DMS153 (cell line): ENCODE measurements around the gene GREB1L.

Experiments used
- DNase-seq: peaks from one replicate; lab custom pipeline; 2025; lab: John Stamatoyannopoulos, UW

The GREB1L gene

GRCh38 chr18:21450913-21451312 lies 208.9 kb downstream of the GREB1L start:
- DNase-seq: no peak

DNA sequence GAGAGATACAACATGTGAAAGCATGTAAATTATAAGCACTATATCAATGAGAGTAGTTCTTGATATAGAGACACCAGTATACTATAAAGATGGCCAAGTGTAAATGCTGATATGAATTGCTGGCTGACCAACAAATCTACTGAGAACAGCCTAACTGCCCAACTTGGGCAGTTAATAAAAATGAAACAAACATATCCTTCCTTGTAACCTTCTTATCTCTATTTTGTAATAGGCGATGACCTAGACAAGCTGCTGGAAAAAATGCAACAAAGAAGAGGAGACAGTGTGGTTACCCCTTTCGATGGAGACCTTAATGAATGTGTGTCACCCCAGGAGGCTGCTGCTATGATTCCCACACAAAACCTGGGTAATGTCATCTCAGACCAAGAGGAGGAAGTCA lies 209.8 kb downstream of the GREB1L start:
- DNase-seq: no peak

DNA sequence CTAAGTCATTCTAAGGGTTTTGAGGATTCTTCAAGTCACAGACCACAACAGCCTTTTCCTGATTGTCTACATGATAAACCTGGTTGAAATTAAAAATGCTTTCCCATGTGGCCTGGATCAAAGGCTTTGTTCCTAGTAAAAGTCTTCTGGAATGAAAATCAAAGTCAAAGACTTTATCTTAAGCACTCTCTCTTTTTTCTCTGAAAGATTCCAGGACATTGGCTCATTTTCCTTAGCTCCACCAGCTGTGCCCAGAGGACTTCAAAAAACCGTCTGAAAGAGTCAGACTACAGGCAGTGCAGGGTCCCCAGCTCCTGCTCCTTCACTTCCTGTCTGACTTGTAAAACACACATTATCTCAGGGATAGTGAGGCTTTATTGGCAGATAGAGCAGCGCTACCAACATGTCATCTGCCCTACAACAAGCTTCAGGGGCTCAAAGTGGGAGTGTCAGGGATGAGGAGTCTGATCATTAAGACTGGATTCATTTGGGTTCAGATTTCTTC lies 210.3 kb downstream of the GREB1L start:
- no peak for DNase-seq

- DNase-seq: no peak
Observed at GRCh38 chr18:21452796-21453510, 210.9 kb downstream of the GREB1L start.

DNA sequence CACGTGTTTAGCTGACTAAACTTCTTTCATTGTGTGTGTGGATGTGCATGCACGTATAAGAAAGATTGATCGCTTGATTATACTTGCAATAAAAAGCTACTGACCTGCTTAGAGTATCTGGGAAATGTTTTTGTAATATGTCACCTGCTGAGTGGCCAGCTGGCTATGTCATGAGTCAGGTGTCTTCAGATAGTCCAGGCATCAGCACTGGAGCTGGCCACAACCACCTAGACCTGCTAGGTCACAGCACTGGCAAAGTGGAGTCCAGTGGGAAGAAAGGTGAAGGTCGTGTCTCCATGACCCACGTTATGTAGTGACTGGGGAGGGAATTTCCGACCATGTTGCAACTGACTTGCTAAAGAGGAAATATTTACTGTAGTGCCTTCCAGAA lies 211.5 kb downstream of the GREB1L start:
- DNase-seq: no peak

- DNase-seq: no peak
Observed at GRCh38 chr18:21454725-21455124, 212.7 kb downstream of the GREB1L start.

GRCh38 chr18:21456428-21457178 lies 214.6 kb downstream of the GREB1L start:
- no peak for DNase-seq

GRCh38 chr18:21457179-21457535 lies 215.1 kb downstream of the GREB1L start:
- no peak for DNase-seq

DNA sequence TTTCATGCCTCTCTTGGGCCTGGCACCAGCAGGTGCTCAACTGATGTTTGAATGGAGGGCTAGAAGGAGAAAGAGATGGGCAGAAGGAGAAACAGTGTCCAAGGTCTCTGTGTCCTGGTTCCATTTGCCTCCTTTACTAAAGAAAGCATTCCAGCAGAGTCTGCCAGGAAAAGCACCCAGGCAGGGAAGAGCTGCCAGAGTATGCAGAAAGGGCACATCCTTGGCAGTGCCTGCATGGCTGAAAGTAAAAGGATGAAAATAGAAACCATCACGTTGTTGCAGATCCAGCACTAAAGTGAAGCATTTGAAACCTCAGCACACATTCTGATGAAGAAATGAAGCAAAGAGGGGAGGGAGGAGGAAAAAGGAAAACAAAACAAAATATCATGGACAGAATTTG lies 216.3 kb downstream of the GREB1L start:
- DNase-seq: no peak

GRCh38 chr18:21458788-21459187 lies 216.8 kb downstream of the GREB1L start:
- DNase-seq: no peak

DNA sequence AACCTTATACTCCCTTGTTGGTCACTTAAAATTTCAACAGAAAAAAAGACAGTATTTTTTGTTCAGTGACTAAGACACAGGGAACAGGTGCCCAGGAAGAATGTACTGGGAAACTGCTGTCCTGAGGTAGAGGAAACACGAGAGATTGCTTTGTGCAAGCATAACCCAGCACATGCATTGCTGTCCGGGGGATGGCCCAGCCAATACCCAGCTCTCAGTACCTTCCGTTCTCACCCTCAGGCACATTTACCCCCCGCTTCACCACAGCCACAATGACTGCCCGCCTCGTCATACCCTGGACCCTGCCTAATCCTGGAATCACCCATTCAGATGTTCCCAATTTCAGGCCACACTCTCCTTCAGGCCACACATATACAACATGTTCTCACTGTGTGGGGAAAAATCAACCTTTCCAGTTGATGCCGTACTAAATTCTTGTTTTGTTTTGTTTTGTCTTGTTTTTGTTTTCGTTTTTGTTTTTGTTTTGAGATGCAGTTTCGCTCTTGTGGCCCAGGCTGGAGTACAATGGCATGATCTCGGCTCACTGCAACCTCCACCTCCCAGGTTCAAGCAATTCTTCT lies 217.8 kb downstream of the GREB1L start:
- no peak for DNase-seq

DNA sequence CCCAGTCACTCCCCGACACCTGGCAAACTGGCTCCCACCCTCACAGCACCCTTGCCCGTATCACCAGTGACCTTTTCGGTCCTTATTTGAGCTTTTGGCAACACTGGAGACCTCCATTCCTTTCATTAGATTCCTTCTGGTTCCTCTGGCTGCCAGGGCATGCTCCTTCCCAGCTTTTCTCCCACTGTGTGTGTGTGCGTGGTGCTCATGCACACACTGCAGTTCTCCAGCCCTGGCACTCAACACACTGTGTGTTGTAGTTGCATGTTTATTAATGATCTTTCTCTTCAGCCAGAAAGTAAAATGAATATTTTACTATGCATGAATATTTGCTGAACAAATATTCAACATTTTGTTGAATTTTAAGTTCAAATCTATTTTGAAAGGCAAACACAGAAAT lies 219.4 kb downstream of the GREB1L start:
- DNase-seq: no peak

GRCh38 chr18:21463718-21464117 lies 221.7 kb downstream of the GREB1L start:
- DNase-seq: no peak

DNA sequence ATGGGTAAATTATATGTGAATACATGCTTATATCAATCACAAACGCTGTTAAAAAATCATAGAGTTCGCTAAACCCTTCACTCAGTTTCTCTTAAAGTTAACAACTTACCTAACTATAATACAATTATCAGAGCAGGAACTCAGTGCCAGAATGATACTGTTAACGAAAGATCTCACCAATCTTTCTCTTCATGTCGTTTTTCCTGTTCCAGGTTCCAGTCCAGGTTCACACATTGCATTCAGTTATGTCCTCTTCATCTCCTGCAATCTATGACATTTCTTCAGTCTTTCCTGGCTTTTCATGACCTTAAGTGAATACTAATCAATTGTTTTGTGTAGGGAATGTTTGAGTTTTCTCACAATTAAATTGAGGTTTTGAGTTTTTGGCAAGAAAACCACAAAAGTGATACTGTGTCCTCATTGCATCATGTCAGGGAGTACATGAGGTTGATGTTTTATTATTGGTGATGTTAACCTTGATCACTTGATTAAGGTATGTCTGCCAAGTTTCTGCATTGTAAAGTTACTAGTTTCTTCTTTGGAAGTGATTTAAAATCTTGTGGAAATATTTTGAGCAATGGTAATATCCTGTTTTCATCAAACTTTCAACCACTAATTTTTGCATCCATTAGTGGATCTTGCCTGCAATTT lies 226.6 kb downstream of the GREB1L start:
- DNase-seq: no peak

DNA sequence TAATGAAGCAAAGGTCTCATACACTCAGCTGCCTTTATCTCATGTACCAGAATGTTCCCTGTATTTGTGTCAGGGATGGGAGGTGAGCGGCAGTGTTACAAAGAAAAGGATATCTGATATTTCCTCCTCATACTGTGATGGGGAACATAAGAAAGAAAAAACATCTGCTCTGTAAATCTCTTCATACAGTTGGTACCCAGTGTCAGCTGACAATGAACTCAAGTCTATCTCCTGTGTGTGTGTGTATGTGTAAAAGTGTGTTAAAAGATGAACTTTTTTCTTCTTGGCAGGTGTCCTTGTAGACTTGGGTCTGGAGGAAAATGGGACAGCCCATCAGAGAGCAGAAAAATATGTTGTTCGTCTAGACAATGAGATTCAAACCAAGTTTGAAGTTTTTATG lies 230.7 kb downstream of the GREB1L start:
- no peak for DNase-seq

- DNase-seq: no peak
Observed at GRCh38 chr18:21474621-21475020, 232.6 kb downstream of the GREB1L start.

GRCh38 chr18:21479721-21480120 lies 237.7 kb downstream of the GREB1L start:
- DNase-seq: no peak

- DNase-seq: no peak
Observed at GRCh38 chr18:21481739-21482138, 239.7 kb downstream of the GREB1L start.

- no peak for DNase-seq
Observed at GRCh38 chr18:21483051-21483450, 241.0 kb downstream of the GREB1L start.

GRCh38 chr18:21484851-21485636 lies 243.0 kb downstream of the GREB1L start:
- no peak for DNase-seq

- DNase-seq: no peak
Observed at GRCh38 chr18:21486905-21487437, 244.9 kb downstream of the GREB1L start.
